ENCODE results near the gene DTNB.

GRCh38 chr2:25330273-25330672 lies 343.1 kb downstream of the DTNB start:
- TF ChIP-seq, protein P1, sequence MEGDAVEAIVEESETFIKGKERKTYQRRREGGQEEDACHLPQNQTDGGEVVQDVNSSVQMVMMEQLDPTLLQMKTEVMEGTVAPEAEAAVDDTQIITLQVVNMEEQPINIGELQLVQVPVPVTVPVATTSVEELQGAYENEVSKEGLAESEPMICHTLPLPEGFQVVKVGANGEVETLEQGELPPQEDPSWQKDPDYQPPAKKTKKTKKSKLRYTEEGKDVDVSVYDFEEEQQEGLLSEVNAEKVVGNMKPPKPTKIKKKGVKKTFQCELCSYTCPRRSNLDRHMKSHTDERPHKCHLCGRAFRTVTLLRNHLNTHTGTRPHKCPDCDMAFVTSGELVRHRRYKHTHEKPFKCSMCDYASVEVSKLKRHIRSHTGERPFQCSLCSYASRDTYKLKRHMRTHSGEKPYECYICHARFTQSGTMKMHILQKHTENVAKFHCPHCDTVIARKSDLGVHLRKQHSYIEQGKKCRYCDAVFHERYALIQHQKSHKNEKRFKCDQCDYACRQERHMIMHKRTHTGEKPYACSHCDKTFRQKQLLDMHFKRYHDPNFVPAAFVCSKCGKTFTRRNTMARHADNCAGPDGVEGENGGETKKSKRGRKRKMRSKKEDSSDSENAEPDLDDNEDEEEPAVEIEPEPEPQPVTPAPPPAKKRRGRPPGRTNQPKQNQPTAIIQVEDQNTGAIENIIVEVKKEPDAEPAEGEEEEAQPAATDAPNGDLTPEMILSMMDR (IDR thresholded peaks at IDR 0.05) = no peak
- no peak for TF ChIP-seq EZH2 (IDR thresholded peaks at IDR 0.05; ENCODE audit: borderline replicate concordance, insufficient read depth, low read depth, low read length, poor library complexity, severe bottlenecking)

Data from B cell (primary cell).